Measurements from ENCODE around the gene PLEKHA6. TPM values are rescaled to one million over a fixed set of nuclear protein-coding genes. Genes with fewer than 3 reads are reported as not detected.

Gene PLEKHA6
- total and polyA plus RNA-seq, 2 of the 8 experiments (the other 6 are each of a cell fraction or from before 2014, with no cell fraction given), result 4.8 to 20.2 TPM

GRCh38 chr1:204257446-204257845 lies 102.3 kb downstream of the PLEKHA6 start:
- Histone ChIP-seq H2BK120ac (replicated peaks; ENCODE audit: low read depth, low read length) (no peak overlapping the region), H3K79me2 (ENCODE audit: control insufficient read depth in 1 of 2, insufficient read depth in 2 of 2, low read length in 2 of 2) (no peaks in the 10 kb centered on the region), H3K18ac (ENCODE audit: extremely low read depth, low read length) (no peak overlapping the region), H3K56ac (replicated peaks; ENCODE audit: insufficient read length, low read depth, low read length) (no peak overlapping the region), H3K36me3 (ENCODE audit: control insufficient read depth in 2 of 4, insufficient read depth in 4 of 4, low read length in 3 of 4) (peaks cover 0 to 4% (median 0%) of the 10 kb centered on the region in 4 experiments; a peak in 1 of 8 replicates), H3K4ac (replicated peaks; ENCODE audit: insufficient read length, low read depth, low read length) (no peak overlapping the region), H2AK5ac (ENCODE audit: low read depth, low read length) (no peak overlapping the region), H3K4me2 (ENCODE audit: insufficient read depth in 1 of 2, low read depth in 2 of 2, low read length in 2 of 2) (no peak overlapping the region), H2BK12ac (ENCODE audit: low read depth, low read length) (no peak overlapping the region; the same call in 1 of the 2 replicates), H4K5ac (ENCODE audit: insufficient read length, low read depth, low read length) (no peak overlapping the region), H2BK15ac (ENCODE audit: low read length) (no peak overlapping the region), H2BK20ac (ENCODE audit: low read length) (no peak overlapping the region), H3K23me2 (ENCODE audit: low read depth, low read length) (no peaks in the 10 kb centered on the region), H3K14ac (ENCODE audit: insufficient read length) (no peak overlapping the region), H3K4me1 (replicated peaks in 1 of 4; ENCODE audit: control insufficient read depth in 3 of 4, insufficient read depth in 4 of 4, low read length in 3 of 4) (peaks cover 14 to 28% (median 21%) of the 10 kb centered on the region in 4 experiments), H3K27me3 (replicated peaks in 1 of 4; ENCODE audit: control insufficient read depth in 3 of 4, extremely low read depth in 1 of 4, insufficient read depth in 3 of 4, low read length in 3 of 4) (no peaks in the 10 kb centered on the region), H3K79me1 (ENCODE audit: low read depth, low read length) (no peaks in the 10 kb centered on the region), H2AFZ (ENCODE audit: low read length) (no peak overlapping the region), H3K27ac (ENCODE audit: low read depth, low read length) (no peak overlapping the region), H2BK5ac (ENCODE audit: low read depth, low read length) (peak overlapping the region; percentile 30; the same call in 1 of the 2 replicates), H3K4me3 (ENCODE audit: extremely low read depth in 1 of 4, insufficient read depth in 2 of 4, low read depth in 3 of 4, low read length in 4 of 4) (no peak overlapping the region), H3K23ac (ENCODE audit: insufficient read length) (no peak overlapping the region), H4K8ac (ENCODE audit: extremely low read depth, insufficient read depth, low read length) (no peak overlapping the region), H4K91ac (replicated peaks; ENCODE audit: insufficient read length, low read length) (no peak overlapping the region), H3K9me3 (ENCODE audit: insufficient read depth in 2 of 2, low read depth in 1 of 2, low read length in 1 of 2) (no peaks in the 10 kb centered on the region), H3K9ac (replicated peaks in 1 of 4; ENCODE audit: extremely low read depth in 1 of 4, low read depth in 3 of 4, low read length in 3 of 4) (no peak overlapping the region), H4K20me1 (replicated peaks in 1 of 2; ENCODE audit: control insufficient read depth in 1 of 2, insufficient read depth in 2 of 2, low read length in 2 of 2) (no peaks in the 10 kb centered on the region)
- 92% methylated on average over 23 of the region's 24 CpGs; no CpG with 5 or more reads in 1 of the 2 experiments for WGBS, 2 experiments (ENCODE audit: extremely low coverage in 1 of 2, insufficient coverage in 1 of 2, insufficient read length in 1 of 2, insufficient replicate concordance in 2 of 2, low coverage in 1 of 2, low lambda C conversion rate in 2 of 2, missing lambda C conversion rate in 1 of 2)
- DNase-seq (ENCODE audit: low read depth in 1 of 2, low spot score in 2 of 2) (no peak), FAIRE-seq (no peak)
- ChIA-PET CTCF (ENCODE audit: partially characterized antibody) (interaction anchor here (0.8 to 19.1 kb wide), 36 partner anchors 10 to 489 kb away, joined by 3 to 335 read pairs (median 7); partner anchors contain the start of genes GOLT1A and PLEKHA6), POLR2A (ENCODE audit: partially characterized antibody) (no interaction called here)
- TF ChIP-seq TCF12 (IDR thresholded peaks at IDR 0.05; ENCODE audit: low read depth, low read length) (no peak), GABPA (IDR thresholded peaks at IDR 0.05; ENCODE audit: borderline replicate concordance, insufficient read depth, low read length) (no peak), BCL11A (IDR thresholded peaks at IDR 0.05; ENCODE audit: low read depth in 2 of 2, low read length in 2 of 2) (no peak), EGR1 (IDR thresholded peaks at IDR 0.05; ENCODE audit: borderline replicate concordance, low read depth, low read length) (no peak), PHF8 (conservative IDR thresholded peaks at IDR 0.05; ENCODE audit: low read depth, low read length) (no peak), KDM4A (IDR thresholded peaks at IDR 0.05; ENCODE audit: low read depth, low read length, severe bottlenecking) (no peak), HDAC2 (IDR thresholded peaks at IDR 0.05; ENCODE audit: borderline replicate concordance in 1 of 2, low read depth in 2 of 2, low read length in 2 of 2) (no peak), CBX8 (IDR thresholded peaks at IDR 0.05; ENCODE audit: borderline replicate concordance, low read depth, low read length) (no peak), SIRT6 (IDR thresholded peaks at IDR 0.05; ENCODE audit: low read length) (no peak), USF2 (IDR thresholded peaks at IDR 0.05; ENCODE audit: low read length) (no peak), TBP (IDR thresholded peaks at IDR 0.05; ENCODE audit: low read depth, low read length) (no peak), SP4 (IDR thresholded peaks at IDR 0.05; ENCODE audit: low read length) (no peak), NANOG (IDR thresholded peaks at IDR 0.05; ENCODE audit: insufficient read depth, low read depth, low read length, poor library complexity, severe bottlenecking) (no peak)
